Gastroesophageal sphincter (tissue), 4 donors: ENCODE results near the gene NUP188. TPM values are rescaled to one million over a fixed set of nuclear protein-coding genes. Genes with fewer than 3 reads are reported as not detected.

Experiments
- ATAC-seq: fragments of 150-250 bp; one replicate; pipeline ENCODE4 v1.9.1; 2016; ENCODE audit warnings: mild to moderate bottlenecking, moderate library complexity
- H3K27ac ChIP-seq, 4 donors: fragments of 200-600 bp; sonication (generic) in 3 of 4; 1 replicate in 3 of 4; 2 replicates in 1 of 4; pipeline ENCODE4 v1.5.1; 2016 to 2019
- H3K27me3 ChIP-seq: fragments of 200-600 bp; sonication (generic); one replicate; pipeline ENCODE4 v1.5.1; 2019
- H3K36me3 ChIP-seq, 2 donors: fragments of 200-600 bp; sonication (generic); one replicate each; pipeline ENCODE4 v1.5.1; 2019; ENCODE audit warnings: control low read depth in 1 of 2
- H3K4me1 ChIP-seq, 3 donors: fragments of 200-600 bp; sonication (generic); 1 replicate in 2 of 3; 2 replicates in 1 of 3; pipeline ENCODE4 v1.5.1; 2016 to 2019; ENCODE audit warnings: control low read depth in 2 of 3
- H3K4me3 ChIP-seq, 2 donors: fragments of 200-600 bp; sonication (generic); one replicate each; pipeline ENCODE4 v1.5.1; 2019; ENCODE audit warnings: mild to moderate bottlenecking in 1 of 2, moderate library complexity in 1 of 2
- H3K9me3 ChIP-seq, 3 donors: fragments of 200-600 bp; sonication (generic); one replicate each; pipeline ENCODE4 v1.5.1; 2017 to 2019; ENCODE audit warnings: control low read depth in 2 of 3
- EP300 ChIP-seq: sonication (generic); formaldehyde crosslinking; IDR thresholded peaks from one replicate; pipeline ENCODE4 v1.6.1; 2017; ENCODE audit warnings: antibody characterized with exemption, mild to moderate bottlenecking
- POLR2A ChIP-seq, 2 donors: fragments of 450-650 bp; IDR thresholded peaks; one replicate each; pipeline ENCODE4 v1.6.1; 2017; ENCODE audit warnings: antibody characterized with exemption in 2 of 2, mild to moderate bottlenecking in 2 of 2, moderate library complexity in 1 of 2
- POLR2AphosphoS5 ChIP-seq: sonication (generic); formaldehyde crosslinking; IDR thresholded peaks from one replicate; pipeline ENCODE4 v1.6.1; 2017; ENCODE audit warnings: antibody characterized with exemption
- WGBS, 2 donors: methylation state at CpG; one replicate each; pipeline ENCODE4 v1.1.5; 2018; ENCODE audit warnings: low coverage in 1 of 2; 5-methylcytosine and 5-hydroxymethylcytosine counted together
- total RNA-seq, 4 donors: library from RNA; depleted of rRNA; stranded (reverse); fragments of >200 nt; gene quantifications; one replicate each; pipeline ENCODE4 v1.1.0, GENCODE V29; 2016
- TF ChIP-seq, protein P1 (sequence below), 4 experiments: fragments of 200-600 bp in 2 of 4; fragments of 450-650 bp in 2 of 4; sonication (generic) in 1 of 4; IDR thresholded peaks; one replicate each; pipeline ENCODE4 v1.5.1; 2017 to 2019; ENCODE audit warnings: antibody characterized with exemption in 4 of 4, mild to moderate bottlenecking in 2 of 4, moderate library complexity in 2 of 4

NUP188 gene
- total RNA-seq, 4 donors from 2014 or later: 18.6 to 32.7 (median 29.1) TPM

- H3K9me3 ChIP-seq: no peaks in the 10 kb centered on the region
- no peaks in the 10 kb centered on the region for H3K27me3 ChIP-seq
- peak overlapping the region in 3 of 4 donors; percentile 56 to 89 (median 86) for H3K27ac ChIP-seq
- no peak for ATAC-seq
- no peak overlapping the region for H3K4me3 ChIP-seq
- 0 to 63% methylated on average over 1 to 7 of the region's 14 CpGs for WGBS, 2 donors
- peaks cover 0 to 34% of the 10 kb centered on the region in 2 donors for H3K36me3 ChIP-seq
- TF ChIP-seq EP300: no peak
- no peak for TF ChIP-seq POLR2A (IDR thresholded peaks at IDR 0.05)
- TF ChIP-seq, protein P1, sequence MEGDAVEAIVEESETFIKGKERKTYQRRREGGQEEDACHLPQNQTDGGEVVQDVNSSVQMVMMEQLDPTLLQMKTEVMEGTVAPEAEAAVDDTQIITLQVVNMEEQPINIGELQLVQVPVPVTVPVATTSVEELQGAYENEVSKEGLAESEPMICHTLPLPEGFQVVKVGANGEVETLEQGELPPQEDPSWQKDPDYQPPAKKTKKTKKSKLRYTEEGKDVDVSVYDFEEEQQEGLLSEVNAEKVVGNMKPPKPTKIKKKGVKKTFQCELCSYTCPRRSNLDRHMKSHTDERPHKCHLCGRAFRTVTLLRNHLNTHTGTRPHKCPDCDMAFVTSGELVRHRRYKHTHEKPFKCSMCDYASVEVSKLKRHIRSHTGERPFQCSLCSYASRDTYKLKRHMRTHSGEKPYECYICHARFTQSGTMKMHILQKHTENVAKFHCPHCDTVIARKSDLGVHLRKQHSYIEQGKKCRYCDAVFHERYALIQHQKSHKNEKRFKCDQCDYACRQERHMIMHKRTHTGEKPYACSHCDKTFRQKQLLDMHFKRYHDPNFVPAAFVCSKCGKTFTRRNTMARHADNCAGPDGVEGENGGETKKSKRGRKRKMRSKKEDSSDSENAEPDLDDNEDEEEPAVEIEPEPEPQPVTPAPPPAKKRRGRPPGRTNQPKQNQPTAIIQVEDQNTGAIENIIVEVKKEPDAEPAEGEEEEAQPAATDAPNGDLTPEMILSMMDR (IDR thresholded peaks at IDR 0.05): no peak
- TF ChIP-seq POLR2AphosphoS5: no peak
- H3K4me1 ChIP-seq: peaks cover 0 to 87% (median 44%) of the 10 kb centered on the region in 3 donors
Measured at GRCh38 chr9:128919402-128920089, 28.0 kb upstream of the NUP188 start.

DNA sequence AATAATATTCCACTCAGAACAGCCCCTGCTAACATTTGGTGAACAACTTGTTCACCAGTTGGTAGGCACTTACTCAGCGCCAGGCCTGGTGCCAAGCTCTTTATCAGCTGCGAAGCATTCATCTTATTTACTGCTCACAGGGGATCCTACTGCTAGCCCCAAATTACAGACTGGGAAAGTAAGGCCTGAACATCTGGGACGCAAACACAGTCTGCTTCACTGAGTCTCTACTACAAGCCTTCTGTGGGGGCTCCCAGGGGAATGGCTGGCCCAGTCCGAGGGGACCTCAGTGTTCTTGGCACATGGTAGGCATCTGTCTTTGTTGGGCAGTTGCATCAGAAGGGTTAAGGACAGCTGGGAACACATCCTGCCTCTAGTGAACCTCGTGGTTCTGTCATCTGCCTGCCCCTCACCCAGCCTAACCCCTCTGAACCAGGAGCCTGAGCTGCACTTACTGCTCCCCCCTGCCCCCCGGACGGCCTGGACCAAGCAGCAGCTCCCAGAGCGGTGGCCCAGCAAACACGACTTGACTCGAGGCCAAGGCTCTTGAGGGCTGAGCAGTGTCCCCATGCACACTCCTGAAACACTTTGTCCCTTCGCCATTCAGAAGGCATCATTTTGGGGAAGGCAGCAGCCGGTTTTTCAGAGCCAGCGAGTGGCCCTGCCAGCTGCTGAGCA, 27.0 kb upstream of the NUP188 start, which contains the start of gene PHYHD1:
PHYHD1 (plus strand) TSS at position 602 of the 678 bp plus-strand sequence. CDS start 1,342 bp downstream, outside the sequence.
- TF ChIP-seq POLR2AphosphoS5 (peak; percentile 70), EP300 (no peak)
- TF ChIP-seq, protein P1 (IDR thresholded peaks at IDR 0.05): no peak
- Histone ChIP-seq H3K36me3 (peaks cover 0 to 28% of the 10 kb centered on the region in 2 donors), H3K9me3 (no peaks in the 10 kb centered on the region), H3K27me3 (no peaks in the 10 kb centered on the region), H3K27ac (peak within 1 kb of the TSS; percentile 80 to 89 (median 84)), H3K4me3 (peak within 1 kb of the TSS; percentile 69 to 83), H3K4me1 (peaks cover 0 to 78% (median 41%) of the 10 kb centered on the region in 3 donors)
- 53 to 59% methylated on average over 3 to 8 of the region's 13 CpGs for WGBS, 2 donors
- ATAC-seq: peak; percentile 4

DNA sequence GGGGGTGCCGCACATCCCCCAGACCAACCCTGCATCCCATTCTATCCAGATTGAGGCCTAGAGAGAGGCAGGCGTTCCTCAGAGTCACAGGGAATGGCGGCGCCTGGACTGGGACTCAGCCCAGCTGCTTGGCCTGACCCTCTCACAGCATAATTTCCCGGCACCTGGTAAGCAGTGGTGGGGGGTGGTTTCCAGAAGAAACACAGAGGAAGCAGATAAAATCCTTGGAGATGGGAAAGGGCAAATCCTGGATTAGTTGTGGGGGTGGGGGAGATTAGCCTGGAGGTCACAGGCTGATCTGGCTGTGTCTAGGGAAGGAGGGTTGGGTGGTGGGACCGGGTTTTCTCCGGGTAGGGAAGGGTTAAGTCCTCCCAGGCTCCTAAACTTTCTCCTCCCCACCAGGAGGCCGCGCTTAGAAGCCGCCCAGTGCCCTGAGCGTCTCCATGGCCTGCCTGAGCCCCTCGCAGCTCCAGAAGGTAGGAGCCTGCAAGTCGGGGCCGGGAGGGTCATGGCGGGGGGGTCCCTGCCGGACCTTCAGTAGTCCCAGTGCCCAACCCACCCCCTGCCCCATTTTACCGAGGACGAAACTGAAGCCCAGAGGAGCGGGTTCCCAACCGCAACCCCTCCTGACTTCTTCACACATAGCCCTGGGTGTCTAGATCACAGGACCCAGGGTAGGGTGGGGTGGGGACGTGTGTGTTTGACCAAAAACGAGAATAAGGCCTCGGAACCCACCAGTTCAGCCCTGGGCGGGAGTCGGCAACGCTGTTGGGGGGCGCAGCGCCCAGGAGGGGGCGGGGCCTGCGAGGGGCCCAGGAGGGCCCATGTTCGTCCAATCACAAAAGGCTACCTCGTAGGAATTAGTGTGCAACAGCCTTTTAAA, 25.4 kb upstream of the NUP188 start:
- Histone ChIP-seq H3K4me3 (peak overlapping the region; percentile 69 to 83), H3K27me3 (no peaks in the 10 kb centered on the region), H3K36me3 (peaks cover 0 to 25% of the 10 kb centered on the region in 2 donors), H3K27ac (peak overlapping the region; percentile 80 to 89 (median 84)), H3K4me1 (peaks cover 0 to 62% (median 26%) of the 10 kb centered on the region in 3 donors), H3K9me3 (no peaks in the 10 kb centered on the region)
- peak; percentile 84 for ATAC-seq
- 0 to 4% methylated on average over 3 to 7 of the region's 32 CpGs for WGBS, 2 donors
- no peak for TF ChIP-seq EP300
- peak in 1 of 2 donors; percentile 0 for TF ChIP-seq POLR2A (IDR thresholded peaks at IDR 0.05)
- peak; percentile 17 for TF ChIP-seq POLR2AphosphoS5
- TF ChIP-seq, protein P1 (IDR thresholded peaks at IDR 0.05): peak in 1 of 4 experiments; percentile 31

DNA sequence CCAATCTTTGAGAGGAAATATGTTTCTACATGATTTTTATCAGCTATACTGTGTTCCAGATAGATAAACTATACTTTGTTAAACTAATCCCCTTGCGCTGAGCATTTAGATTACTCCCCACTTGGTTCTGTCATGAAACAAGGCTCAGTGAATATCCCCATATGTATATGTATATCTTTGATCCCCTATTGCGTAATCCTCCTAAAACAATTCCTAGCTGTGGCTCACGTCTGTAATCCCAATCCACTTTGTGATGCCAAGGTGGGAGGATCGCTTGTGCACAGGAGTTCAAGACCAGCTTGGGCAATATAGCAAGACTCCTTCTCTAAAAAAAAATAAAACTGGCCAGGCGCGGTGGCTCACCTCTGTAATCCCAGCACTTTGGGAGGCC, 24.0 kb upstream of the NUP188 start:
- Histone ChIP-seq H3K27me3 (no peaks in the 10 kb centered on the region), H3K36me3 (peaks cover 0 to 19% of the 10 kb centered on the region in 2 donors), H3K27ac (peak overlapping the region in 1 of 4 donors; percentile 35), H3K9me3 (no peaks in the 10 kb centered on the region), H3K4me3 (peak overlapping the region in 1 of 2 donors; percentile 69), H3K4me1 (peaks cover 0 to 64% (median 21%) of the 10 kb centered on the region in 3 donors)
- no peak for ATAC-seq
- no peak for TF ChIP-seq EP300
- TF ChIP-seq, protein P1 (IDR thresholded peaks at IDR 0.05): no peak
- TF ChIP-seq POLR2AphosphoS5: no peak
- TF ChIP-seq POLR2A (IDR thresholded peaks at IDR 0.05): no peak
- 78 to 90% methylated on average over 3 to 5 of the region's 6 CpGs for WGBS, 2 donors
